GM12874 (cell line): Measurements from ENCODE around the gene KLHL26.

Source experiments
- TF ChIP-seq, protein P1 (sequence below): IDR thresholded peaks from 2 replicates; pipeline ENCODE4 v1.5.1; 2011; ENCODE audit warnings: low read depth, mild to moderate bottlenecking, control low read depth, low read length, moderate library complexity; ENCODE audit not compliant: insufficient read depth

KLHL26 gene

DNA sequence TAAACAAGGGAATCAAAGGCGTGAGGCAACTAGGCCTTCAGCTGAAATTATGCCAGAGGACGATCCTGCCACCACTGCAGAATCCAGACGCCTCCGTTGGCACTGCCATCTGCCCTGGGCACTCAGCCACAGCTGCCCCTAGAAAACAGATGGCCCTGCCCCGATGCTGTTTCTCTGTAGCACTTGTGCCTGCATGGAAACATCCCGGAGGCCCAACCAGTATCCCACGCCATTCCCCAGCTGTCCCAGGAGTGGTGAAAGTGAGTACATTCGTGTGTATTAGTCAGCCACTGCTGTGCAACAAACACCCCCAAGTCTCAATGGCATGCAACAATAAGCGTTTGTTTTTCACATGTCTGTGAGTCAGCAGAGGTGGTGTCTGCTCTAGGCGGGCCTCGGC, 37.8 kb downstream of the KLHL26 start:
- TF ChIP-seq, protein P1, sequence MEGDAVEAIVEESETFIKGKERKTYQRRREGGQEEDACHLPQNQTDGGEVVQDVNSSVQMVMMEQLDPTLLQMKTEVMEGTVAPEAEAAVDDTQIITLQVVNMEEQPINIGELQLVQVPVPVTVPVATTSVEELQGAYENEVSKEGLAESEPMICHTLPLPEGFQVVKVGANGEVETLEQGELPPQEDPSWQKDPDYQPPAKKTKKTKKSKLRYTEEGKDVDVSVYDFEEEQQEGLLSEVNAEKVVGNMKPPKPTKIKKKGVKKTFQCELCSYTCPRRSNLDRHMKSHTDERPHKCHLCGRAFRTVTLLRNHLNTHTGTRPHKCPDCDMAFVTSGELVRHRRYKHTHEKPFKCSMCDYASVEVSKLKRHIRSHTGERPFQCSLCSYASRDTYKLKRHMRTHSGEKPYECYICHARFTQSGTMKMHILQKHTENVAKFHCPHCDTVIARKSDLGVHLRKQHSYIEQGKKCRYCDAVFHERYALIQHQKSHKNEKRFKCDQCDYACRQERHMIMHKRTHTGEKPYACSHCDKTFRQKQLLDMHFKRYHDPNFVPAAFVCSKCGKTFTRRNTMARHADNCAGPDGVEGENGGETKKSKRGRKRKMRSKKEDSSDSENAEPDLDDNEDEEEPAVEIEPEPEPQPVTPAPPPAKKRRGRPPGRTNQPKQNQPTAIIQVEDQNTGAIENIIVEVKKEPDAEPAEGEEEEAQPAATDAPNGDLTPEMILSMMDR = no peak

DNA sequence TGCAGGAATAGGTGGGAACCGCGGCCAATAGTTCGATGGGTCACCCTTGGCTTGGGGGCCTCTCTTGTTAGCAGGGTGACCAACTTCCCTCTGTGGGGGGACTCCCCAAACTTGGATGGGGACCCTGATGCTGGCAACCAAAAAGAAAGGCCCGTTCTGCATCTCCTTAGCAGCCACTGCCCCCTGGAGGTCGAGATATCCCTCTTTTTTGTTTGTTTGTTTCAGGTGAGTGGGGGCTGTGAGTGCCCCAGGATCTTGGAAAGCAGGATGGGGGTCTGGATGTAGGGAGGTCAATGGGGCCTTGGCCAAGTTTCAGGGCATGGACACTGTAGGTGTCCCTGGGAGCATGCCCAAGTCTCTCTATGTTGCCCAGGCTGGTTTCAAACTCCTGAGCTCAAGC, 39.0 kb downstream of the KLHL26 start:
- TF ChIP-seq, protein P1 = peak; percentile 48

DNA sequence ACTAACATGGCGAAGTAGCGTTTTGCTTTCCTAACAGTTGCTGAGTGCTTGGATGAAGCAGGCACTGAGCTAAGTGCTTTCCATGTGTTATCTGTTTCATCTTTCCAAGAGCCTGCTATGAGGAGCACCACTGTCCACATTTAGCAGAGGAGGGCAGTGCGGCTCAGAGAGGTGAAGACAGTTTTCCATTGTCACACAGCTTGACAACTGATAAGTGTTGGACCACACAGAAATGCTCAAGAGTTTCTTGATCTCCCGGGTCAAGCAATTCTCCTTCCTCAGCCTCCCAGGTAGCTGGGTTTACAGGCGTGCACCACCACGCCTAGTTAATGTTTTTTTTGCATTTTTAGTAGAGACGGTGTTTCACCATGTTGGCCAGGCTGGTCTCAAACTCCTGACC, 39.9 kb downstream of the KLHL26 start:
- TF ChIP-seq, protein P1 = no peak

DNA sequence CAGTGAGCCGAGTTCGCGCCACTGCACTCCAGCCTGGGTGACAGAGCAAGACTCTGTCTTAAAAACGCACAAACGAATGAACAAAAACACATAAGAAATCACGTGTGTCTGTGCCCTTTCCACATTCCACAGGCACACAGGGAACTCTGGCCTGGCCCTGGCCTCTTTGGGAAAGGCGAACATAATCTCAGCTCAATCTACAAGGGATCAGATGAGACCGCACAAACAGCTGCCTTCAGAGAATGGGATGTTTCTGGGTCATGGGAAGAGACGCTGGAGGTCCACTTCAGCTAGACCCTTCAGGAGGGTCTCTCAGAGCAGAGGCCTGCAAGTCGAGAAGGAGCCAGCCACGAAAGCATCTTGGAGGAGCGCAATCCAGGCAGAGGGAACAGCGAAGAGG, 40.3 kb downstream of the KLHL26 start:
- TF ChIP-seq, protein P1 = no peak

DNA sequence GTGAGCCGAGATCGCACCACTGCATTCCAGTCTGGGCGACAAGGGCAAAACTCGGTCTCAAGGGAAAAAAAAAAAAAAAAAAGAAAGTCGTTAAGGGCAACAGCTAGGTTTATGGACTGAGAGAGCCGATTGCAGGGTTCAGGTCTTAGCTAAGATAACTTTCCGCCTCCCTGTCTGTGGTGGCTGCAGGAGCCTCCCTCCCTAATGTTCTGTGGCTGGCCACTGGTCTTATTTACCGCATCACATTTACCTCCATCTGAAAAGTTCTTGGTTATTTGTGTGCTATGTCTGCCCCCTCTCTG, 45.9 kb downstream of the KLHL26 start:
- TF ChIP-seq, protein P1 = no peak

DNA sequence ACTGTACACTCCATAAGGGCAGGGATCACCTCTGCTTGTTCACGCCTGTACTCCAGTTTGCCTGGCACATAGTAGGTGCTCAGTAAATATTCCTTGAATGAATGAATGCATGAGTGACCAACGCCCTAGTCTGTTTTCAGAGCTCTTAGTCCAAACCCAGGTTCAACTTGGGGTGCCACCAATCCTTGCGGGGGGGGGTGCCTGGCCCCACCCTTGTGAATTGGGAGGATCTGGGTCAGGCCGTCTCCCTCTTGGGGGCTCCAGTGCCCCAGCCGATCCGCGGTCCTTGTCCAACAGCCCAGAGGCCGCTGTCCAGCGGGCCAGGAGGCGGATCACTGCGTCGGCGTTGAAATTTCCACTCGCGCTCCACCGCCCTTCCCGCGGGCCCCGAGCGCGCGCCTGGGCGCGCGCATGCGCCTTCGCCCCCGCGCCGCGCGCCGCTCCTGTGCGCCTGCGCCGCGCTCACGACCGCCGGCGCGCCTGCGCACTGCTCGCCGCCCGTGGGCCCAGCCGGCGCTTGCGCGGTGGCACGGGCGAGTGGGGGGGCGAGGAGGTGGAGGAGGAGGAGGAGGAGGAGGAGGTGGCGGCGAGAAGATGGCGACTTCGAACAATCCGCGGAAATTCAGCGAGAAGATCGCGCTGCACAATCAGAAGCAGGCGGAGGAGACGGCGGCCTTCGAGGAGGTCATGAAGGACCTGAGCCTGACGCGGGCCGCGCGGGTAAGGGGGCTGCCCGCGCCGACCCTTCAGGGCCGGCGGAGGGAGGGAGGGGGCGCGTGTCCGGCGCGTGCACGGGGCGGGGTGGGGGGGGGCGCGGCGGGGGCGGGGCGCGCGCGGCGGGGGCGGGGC, 46.5 kb downstream of the KLHL26 start, which contains the start of gene CRTC1:
TSS of gene CRTC1 (plus strand) at position 572 of the 849 bp plus-strand sequence. CDS start at position 595, 23 bp downstream.
- TF ChIP-seq, protein P1 = no peak

DNA sequence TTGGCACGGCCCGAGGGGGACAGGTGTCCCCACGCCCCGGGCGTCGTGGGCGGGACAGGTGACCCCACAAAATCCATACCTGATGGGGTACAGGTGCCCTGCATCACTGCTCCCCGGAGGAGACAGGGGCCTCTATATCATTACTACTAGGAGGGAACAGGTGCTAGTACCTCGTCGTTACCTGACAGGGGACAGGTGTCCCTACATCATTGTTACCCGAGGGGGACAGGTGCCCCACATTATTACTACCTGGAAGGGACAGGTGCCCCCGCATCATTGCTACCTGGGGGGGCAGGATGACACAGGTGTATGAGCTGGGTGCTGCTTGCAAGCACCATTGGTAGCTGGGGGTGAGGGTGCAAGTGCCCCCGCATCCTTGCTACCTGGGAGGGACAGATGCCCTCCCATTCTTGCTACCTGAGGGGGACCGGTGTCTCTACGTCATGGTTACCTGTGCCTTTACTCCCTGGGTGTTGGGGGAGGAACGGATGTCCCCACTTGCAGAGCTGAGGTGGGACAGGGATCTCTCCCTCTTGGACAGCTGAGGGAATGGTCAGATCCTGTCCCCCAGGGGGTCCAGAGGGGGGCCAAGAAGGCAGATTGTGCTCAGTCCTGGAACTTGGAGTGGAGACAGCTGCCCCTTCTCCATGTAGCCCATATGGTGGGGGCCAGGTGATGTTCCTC, 47.3 kb downstream of the KLHL26 start:
- TF ChIP-seq, protein P1 = no peak
